HEK293T (cell line): ENCODE results near the gene TMEM221.
A peak's percentile ranks its signal among the peaks of the same experiment; 100 is the strongest.
"Not testable (repeated sequence)": the region's sequence is repeated elsewhere in the genome, so short reads cannot be mapped to it uniquely, and the experiment has no call there.

Source experiments
- CTCF ChIA-PET: fragments of 350-600 bp; formaldehyde crosslinking; extraction: SDS; loops from one replicate; lab custom pipeline; 2021; ENCODE audit warnings: antibody characterized with exemption, inconsistent platforms; lab: Yijun Ruan, JAX
- POLR2A ChIA-PET: fragments of 350-600 bp; formaldehyde crosslinking; extraction: SDS; loops from one replicate; lab custom pipeline; 2020; ENCODE audit warnings: antibody characterized with exemption, inconsistent platforms; lab: Yijun Ruan, JAX
- DNase-seq: peaks from one replicate; pipeline ENCODE4 v3.0.0; 2012; ENCODE audit warnings: mixed read lengths; ENCODE audit errors: extremely low spot score
- ARNT ChIP-seq: fragments of 450-650 bp; IDR thresholded peaks from 2 replicates; pipeline ENCODE4 v1.6.1; 2017; ENCODE audit warnings: mild to moderate bottlenecking
- BHLHE40 ChIP-seq: fragments of 450-650 bp; IDR thresholded peaks from 2 replicates; pipeline ENCODE4 v1.6.1; 2016; ENCODE audit warnings: mild to moderate bottlenecking, moderate library complexity, borderline replicate concordance
- CTBP1 ChIP-seq: fragments of 450-650 bp; IDR thresholded peaks from 2 replicates; pipeline ENCODE4 v1.6.1; 2016; ENCODE audit warnings: borderline replicate concordance
- ELF4 ChIP-seq: fragments of 450-650 bp; IDR thresholded peaks from 2 replicates; pipeline ENCODE4 v1.6.1; 2017; ENCODE audit warnings: antibody characterized with exemption
- FOXA1 ChIP-seq: fragments of 450-650 bp; IDR thresholded peaks from 2 replicates; pipeline ENCODE4 v1.6.1; 2016; ENCODE audit warnings: mild to moderate bottlenecking
- FOXK2 ChIP-seq: fragments of 450-650 bp; IDR thresholded peaks from 2 replicates; pipeline ENCODE4 v1.6.1; 2016; ENCODE audit warnings: mild to moderate bottlenecking
- FOXM1 ChIP-seq: fragments of 450-650 bp; IDR thresholded peaks from 2 replicates; pipeline ENCODE4 v1.6.1; 2017; ENCODE audit warnings: mild to moderate bottlenecking, borderline replicate concordance
- HDGF ChIP-seq: fragments of 450-650 bp; IDR thresholded peaks from 2 replicates; pipeline ENCODE4 v1.6.1; 2017; ENCODE audit warnings: antibody characterized with exemption, borderline replicate concordance
- L3MBTL2 ChIP-seq: fragments of 450-650 bp; conservative IDR thresholded peaks from 2 replicates; pipeline ENCODE4 v1.6.1; 2016; ENCODE audit warnings: mild to moderate bottlenecking
- LEF1 ChIP-seq: fragments of 450-650 bp; IDR thresholded peaks from 2 replicates; pipeline ENCODE4 v1.6.1; 2017; ENCODE audit warnings: mild to moderate bottlenecking, borderline replicate concordance
- NFRKB ChIP-seq: fragments of 450-650 bp; IDR thresholded peaks from 2 replicates; pipeline ENCODE4 v1.6.1; 2016; ENCODE audit warnings: mild to moderate bottlenecking, moderate library complexity
- SP1 ChIP-seq: fragments of 450-650 bp; IDR thresholded peaks from 2 replicates; pipeline ENCODE4 v1.6.1; 2017
- SUZ12 ChIP-seq: fragments of 450-650 bp; IDR thresholded peaks from 2 replicates; pipeline ENCODE4 v1.6.1; 2016; ENCODE audit warnings: mild to moderate bottlenecking
- TARDBP ChIP-seq: fragments of 450-650 bp; IDR thresholded peaks from 2 replicates; pipeline ENCODE4 v1.6.1; 2016
- ZNF384 ChIP-seq: fragments of 450-650 bp; IDR thresholded peaks from 2 replicates; pipeline ENCODE4 v1.6.1; 2016
- TF ChIP-seq, protein P1 (sequence below): fragments of 450-650 bp; IDR thresholded peaks from 2 replicates; pipeline ENCODE4 v1.6.1; 2016

TMEM221 gene

DNA sequence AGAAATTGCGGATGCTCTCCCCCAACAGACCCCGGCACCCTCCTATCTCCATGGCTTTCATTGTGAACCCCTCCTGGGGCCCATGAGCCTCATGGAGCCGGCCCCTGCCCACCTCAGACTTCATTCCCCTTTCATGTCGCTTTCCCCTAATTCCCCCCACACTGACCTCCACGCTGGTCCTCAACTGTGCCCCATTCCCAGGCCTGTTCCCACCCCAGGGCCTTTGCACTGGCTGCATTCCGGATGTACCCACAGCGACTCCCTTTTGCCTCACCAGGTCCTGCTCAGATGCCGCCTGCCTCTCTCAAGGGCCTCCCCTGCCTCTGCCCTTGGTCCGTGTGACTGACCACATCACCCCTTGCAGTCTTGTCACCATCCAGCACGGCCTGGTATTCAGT lies 35.1 kb upstream of the TMEM221 start:
- TF ChIP-seq BHLHE40 (no peak), HDGF (no peak), FOXK2 (no peak), FOXA1 (no peak), ZNF384 (no peak), SUZ12 (no peak), CTBP1 (no peak), ARNT (no peak), NFRKB (no peak), SP1 (no peak), ELF4 (no peak), LEF1 (no peak), TARDBP (no peak), FOXM1 (no peak), L3MBTL2 (no peak)
- TF ChIP-seq, protein P1, sequence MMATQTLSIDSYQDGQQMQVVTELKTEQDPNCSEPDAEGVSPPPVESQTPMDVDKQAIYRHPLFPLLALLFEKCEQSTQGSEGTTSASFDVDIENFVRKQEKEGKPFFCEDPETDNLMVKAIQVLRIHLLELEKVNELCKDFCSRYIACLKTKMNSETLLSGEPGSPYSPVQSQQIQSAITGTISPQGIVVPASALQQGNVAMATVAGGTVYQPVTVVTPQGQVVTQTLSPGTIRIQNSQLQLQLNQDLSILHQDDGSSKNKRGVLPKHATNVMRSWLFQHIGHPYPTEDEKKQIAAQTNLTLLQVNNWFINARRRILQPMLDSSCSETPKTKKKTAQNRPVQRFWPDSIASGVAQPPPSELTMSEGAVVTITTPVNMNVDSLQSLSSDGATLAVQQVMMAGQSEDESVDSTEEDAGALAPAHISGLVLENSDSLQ: no peak
- ChIA-PET CTCF (no interaction called here), POLR2A (no interaction called here)
- DNase-seq: no peak

DNA sequence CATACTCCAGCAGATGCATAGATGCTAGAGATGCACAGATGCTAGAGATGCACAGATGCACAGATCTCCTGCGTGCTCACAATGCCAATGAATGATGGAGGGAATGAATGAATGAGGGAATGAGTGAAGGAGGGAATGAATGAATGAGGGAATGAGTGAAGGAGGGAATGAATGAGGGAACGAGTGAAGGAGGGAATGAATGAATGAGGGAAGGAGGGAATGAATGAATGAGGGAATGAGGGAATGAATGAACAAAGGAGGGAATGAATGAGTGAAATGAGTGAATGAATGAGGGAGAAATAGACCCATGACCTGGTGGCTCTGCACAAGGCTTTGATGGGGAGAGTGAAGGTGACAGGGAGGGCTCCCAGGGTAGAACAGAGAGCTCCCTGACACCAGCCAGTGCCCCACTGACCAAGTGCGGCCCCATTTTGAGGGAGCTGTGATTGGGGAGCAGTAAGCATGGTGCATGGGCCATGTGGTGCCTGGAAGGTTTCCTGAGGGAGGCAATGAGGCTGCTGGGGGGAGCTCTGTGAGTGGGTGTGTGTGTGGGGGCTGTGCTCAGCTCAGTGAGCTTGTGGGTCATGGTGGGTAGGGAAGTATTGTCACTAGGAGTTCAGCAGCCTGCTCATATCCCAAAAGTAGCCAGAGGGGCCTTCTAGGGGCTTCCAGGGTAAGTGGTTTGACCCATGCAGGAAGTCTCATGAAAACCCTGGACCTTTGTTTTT lies 34.6 kb upstream of the TMEM221 start:
- ChIA-PET CTCF (no interaction called here), POLR2A (no interaction called here)
- TF ChIP-seq NFRKB (peak; percentile 41; the same call in 1 of the 2 replicates), FOXM1 (no peak)
- DNase-seq: no peak

DNA sequence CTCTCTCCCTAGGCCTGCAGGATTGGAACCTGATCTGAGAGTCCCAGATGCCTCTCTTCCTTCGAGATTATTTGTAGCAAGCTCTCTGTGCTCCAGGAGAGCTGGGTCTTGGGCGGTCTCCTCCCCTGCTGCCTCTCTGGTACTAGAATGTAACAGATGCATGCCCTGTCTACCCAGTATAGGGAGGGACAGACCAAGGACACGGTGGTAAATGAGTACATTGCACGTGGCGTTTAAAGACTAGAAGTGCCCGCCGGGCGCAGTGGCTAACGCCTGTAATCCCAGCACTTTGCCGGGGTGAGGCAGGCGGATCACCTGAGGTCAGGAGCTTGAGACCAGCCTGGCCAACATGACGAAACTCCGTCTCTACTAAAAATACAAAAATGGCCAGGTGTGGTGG lies 33.5 kb upstream of the TMEM221 start:
- CTCF ChIA-PET: no interaction called here
- no peak for DNase-seq
- POLR2A ChIA-PET: no interaction called here
- TF ChIP-seq FOXK2 (no peak), LEF1 (no peak), TARDBP (no peak), SUZ12 (no peak), HDGF (no peak), FOXA1 (no peak), ELF4 (no peak), ZNF384 (no peak), SP1 (no peak), NFRKB (no peak), CTBP1 (no peak)
- TF ChIP-seq, protein P1: no peak

DNA sequence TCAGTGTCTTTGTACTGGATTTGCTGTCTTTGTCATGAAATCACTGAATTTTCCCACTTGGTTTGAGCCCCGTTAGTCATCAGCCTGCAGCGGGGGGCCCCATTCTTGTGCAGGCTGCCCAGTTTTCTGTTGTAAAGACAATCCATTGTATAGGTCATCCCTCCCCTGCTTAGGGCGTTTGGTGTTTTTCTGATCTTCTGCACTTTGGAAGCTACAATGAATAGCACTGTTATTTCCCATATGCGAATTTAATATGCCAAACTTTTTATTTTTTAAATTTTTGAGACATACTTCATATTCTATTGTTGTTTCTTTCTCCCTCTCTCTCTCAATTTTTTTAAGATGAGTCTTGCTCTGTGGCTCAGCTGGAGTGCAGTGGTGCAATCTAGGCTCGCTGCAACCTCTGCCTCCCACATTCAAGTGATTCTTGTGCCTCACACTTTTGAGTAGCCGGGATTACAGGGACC lies 30.9 kb upstream of the TMEM221 start:
- POLR2A ChIA-PET: no interaction called here
- DNase-seq: no peak
- CTCF ChIA-PET: interaction anchor here (0.6 to 2.9 kb wide), 2 partner anchors 17 to 38 kb away, joined by 4 to 8 read pairs; no protein-coding TSS in a partner anchor
- TF ChIP-seq, protein P1: no peak
- TF ChIP-seq SUZ12: no peak
- no peak for TF ChIP-seq CTBP1
- TF ChIP-seq FOXA1: no peak
- no peak for TF ChIP-seq ELF4
- no peak for TF ChIP-seq ZNF384
- TF ChIP-seq FOXK2: no peak
- no peak for TF ChIP-seq HDGF
- no peak for TF ChIP-seq BHLHE40
- TF ChIP-seq SP1: no peak
- no peak for TF ChIP-seq TARDBP
- no peak for TF ChIP-seq ARNT
- TF ChIP-seq FOXM1: no peak
- TF ChIP-seq LEF1: no peak
- no peak for TF ChIP-seq L3MBTL2
- TF ChIP-seq NFRKB: no peak

DNA sequence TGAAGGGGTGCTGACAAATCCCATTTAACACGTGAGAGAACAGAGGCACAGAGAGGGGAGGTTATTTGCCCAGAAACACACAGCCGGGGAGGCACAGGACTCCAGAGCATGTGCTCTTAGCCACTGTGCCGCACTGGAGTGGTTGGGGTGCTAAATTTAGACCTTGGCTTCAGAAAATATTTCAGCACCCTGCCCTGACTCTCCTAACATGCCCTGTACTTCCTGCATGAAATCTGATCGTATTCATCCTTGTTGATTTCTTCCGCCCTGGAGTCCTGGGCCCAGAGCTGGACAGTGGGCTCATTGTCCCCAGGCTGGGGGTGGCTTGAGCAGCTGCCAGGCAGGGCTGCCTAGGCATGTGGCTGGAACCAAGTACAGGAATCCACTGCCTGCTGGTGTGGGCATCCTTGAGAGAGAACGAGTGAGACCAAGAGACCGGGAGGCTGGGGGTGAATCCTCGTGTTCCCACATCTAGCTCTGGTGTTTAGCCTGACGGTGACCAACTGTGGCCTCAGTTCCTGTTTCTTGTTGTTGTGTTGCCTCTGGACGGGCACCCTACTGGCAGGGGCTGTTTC lies 27.2 kb upstream of the TMEM221 start:
- TF ChIP-seq BHLHE40: no peak
- no peak for TF ChIP-seq NFRKB
- no peak for TF ChIP-seq SUZ12
- TF ChIP-seq FOXA1: no peak
- TF ChIP-seq, protein P1: no peak
- no peak for TF ChIP-seq L3MBTL2
- no peak for TF ChIP-seq ELF4
- TF ChIP-seq FOXK2: no peak
- no peak for TF ChIP-seq ARNT
- TF ChIP-seq LEF1: no peak
- TF ChIP-seq FOXM1: no peak
- no peak for TF ChIP-seq HDGF
- no peak for TF ChIP-seq SP1
- no peak for TF ChIP-seq CTBP1
- TF ChIP-seq ZNF384: no peak
- TF ChIP-seq TARDBP: no peak
- no peak for DNase-seq
- ChIA-PET CTCF (interaction anchor here (1.4 kb wide), 1 partner anchor 20 kb away, joined by 3 read pairs; no protein-coding TSS in a partner anchor), POLR2A (no interaction called here)

DNA sequence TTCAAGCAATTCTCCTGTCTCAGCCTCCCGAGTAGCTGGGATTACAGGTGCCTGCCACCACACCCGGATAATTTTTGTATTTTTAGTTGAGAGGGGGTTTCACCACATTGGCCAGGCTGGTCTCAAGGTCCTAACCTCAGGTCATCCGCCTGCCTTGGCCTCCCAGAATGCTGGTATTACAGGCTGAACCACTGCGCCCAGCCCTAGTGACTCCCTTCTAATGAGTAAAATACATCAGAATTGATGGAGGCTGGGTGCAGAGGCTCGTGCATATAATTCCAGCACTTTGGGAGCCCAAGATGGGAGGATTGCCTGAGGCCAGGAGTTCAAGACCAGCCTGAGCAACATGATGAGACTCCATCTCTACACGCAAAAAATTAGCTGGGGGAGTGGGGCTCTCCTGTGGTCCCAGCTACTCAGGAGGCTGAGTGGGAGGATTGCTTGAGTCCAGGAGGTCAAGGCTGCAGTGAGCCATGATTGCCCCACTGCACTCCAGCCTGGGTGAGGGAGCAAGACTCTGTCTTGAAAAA lies 26.6 kb upstream of the TMEM221 start:
- POLR2A ChIA-PET, DNase-seq: not testable (repeated sequence)
- CTCF ChIA-PET: interaction anchor here (1.4 kb wide), 1 partner anchor 21 kb away, joined by 3 read pairs; no protein-coding TSS in a partner anchor
